K562 (cell line): ENCODE data around the gene KMT5C. TPM values are rescaled to one million over a fixed set of nuclear protein-coding genes. Genes with fewer than 3 reads are reported as not detected.
A peak's percentile ranks its signal among the peaks of the same experiment; 100 is the strongest.

Experiments used
- ATF2 ChIP-seq: sonication (generic); formaldehyde crosslinking; IDR thresholded peaks from 2 replicates; pipeline ENCODE4 v1.8.1; 2022; ENCODE audit warnings: missing genetic modification reagents
- ATF3 ChIP-seq, 2 experiments: fragments of 450-650 bp in 1 of 2; sonication (generic) in 1 of 2; formaldehyde crosslinking in 1 of 2; IDR thresholded peaks in 1 of 2; conservative IDR thresholded peaks in 1 of 2; 2 replicates each; pipeline versions ENCODE4 v1.6.1 to v1.8.1; 2016 to 2023; ENCODE audit warnings: mild to moderate bottlenecking in 2 of 2, moderate library complexity in 2 of 2, inconsistent platforms in 1 of 2, missing genetic modification reagents in 1 of 2
- CC2D1A ChIP-seq: fragments of 450-650 bp; IDR thresholded peaks from 2 replicates; pipeline ENCODE4 v1.6.1; 2017; ENCODE audit warnings: mild to moderate bottlenecking
- CREB1 ChIP-seq, 2 experiments: sonication (generic) in 1 of 2; formaldehyde crosslinking in 1 of 2; IDR thresholded peaks; 2 replicates each; pipeline versions ENCODE4 v1.6.1 to v1.8.0; 2012 to 2022; ENCODE audit warnings: inconsistent platforms in 1 of 2, mild to moderate bottlenecking in 1 of 2, missing genetic modification reagents in 1 of 2, moderate library complexity in 1 of 2
- CXXC5 ChIP-seq: fragments of 250-450 bp; sonication (Bioruptor Pico); IDR thresholded peaks from 2 replicates; pipeline ENCODE4 v1.8.0; 2022; ENCODE audit warnings: inconsistent platforms, mild to moderate bottlenecking, moderate library complexity
- DACH1 ChIP-seq: fragments of 450-650 bp; IDR thresholded peaks from 2 replicates; pipeline ENCODE4 v1.6.1; 2018; ENCODE audit not compliant: partially characterized antibody
- GATAD2A ChIP-seq: fragments of 450-650 bp; IDR thresholded peaks from 2 replicates; pipeline ENCODE4 v1.6.1; 2017
- PHF8 ChIP-seq: fragments of 200-600 bp; sonication (generic); IDR thresholded peaks from 2 replicates; pipeline ENCODE4 v1.6.1; 2012; ENCODE audit warnings: mixed run types, mild to moderate bottlenecking, inconsistent platforms, low read length, moderate library complexity, borderline replicate concordance
- RBM22 ChIP-seq: fragments of 200-400 bp; formaldehyde crosslinking; IDR thresholded peaks from 2 replicates; pipeline ENCODE4 v1.6.1; 2018; ENCODE audit warnings: low read length, low read depth; ENCODE audit not compliant: poor library complexity, severe bottlenecking
- STAT6 ChIP-seq: sonication (generic); formaldehyde crosslinking; IDR thresholded peaks from 2 replicates; pipeline ENCODE4 v1.8.1; 2023; ENCODE audit warnings: mild to moderate bottlenecking, missing genetic modification reagents
- TRIM24 ChIP-seq, 2 experiments: fragments of 450-650 bp; IDR thresholded peaks; 2 replicates each; pipeline ENCODE4 v1.6.1; 2016
- YY1 ChIP-seq, 3 experiments: IDR thresholded peaks; 2 replicates each; pipeline ENCODE4 v1.6.1; 2011; ENCODE audit warnings: low read length in 2 of 3, mild to moderate bottlenecking in 2 of 3, moderate library complexity in 2 of 3, borderline replicate concordance in 1 of 3, control low read depth in 1 of 3, low read depth in 1 of 3; ENCODE audit not compliant: insufficient read depth in 3 of 3, insufficient replicate concordance in 2 of 3, control insufficient read depth in 1 of 3, insufficient read length in 1 of 3; ENCODE audit errors: extremely low read depth in 1 of 3
- polyA plus RNA-seq, 8 experiments: library from polyadenylated mRNA; depleted of rRNA in 4 of 8; stranded (reverse) in 5 of 8; unstranded in 3 of 8; fragments of >200 nt; fragmentation: Nextera tagmentation in 2 of 8; fragmentation: Illumina TruSeq in 1 of 8; extraction: Ambion mirVana in 2 of 8; extraction: Trizol in 1 of 8; gene quantifications; 2 replicates each; pipeline versions ENCODE4 v1.2.1 to v1.2.3, GENCODE V29; 2011 to 2014; ENCODE audit warnings: inconsistent platforms in 1 of 8, missing spikeins in 1 of 8
- total RNA-seq, 7 experiments: library from RNA; depleted of rRNA in 6 of 7; stranded (reverse); fragments of >200 nt in 6 of 7; fragmentation: Illumina TruSeq in 2 of 7; extraction: Trizol in 2 of 7; gene quantifications; 2 replicates each; pipeline versions ENCODE4 v1.2.1 to v1.2.3, GENCODE V29; 2011 to 2021; ENCODE audit warnings: low replicate concordance in 1 of 7
- TF ChIP-seq, protein P1 (sequence below): fragments of 250-450 bp; sonication (Bioruptor Pico); IDR thresholded peaks from 2 replicates; pipeline ENCODE4 v1.4.0; 2020; ENCODE audit warnings: borderline replicate concordance
- TF ChIP-seq, protein P2 (sequence below): fragments of 450-650 bp; formaldehyde crosslinking; IDR thresholded peaks from 2 replicates; pipeline ENCODE4 v1.4.0; 2020; ENCODE audit warnings: mild to moderate bottlenecking, moderate library complexity

The KMT5C gene
- total and polyA plus RNA-seq, 9 of the 15 experiments (the other 6 are each of a cell fraction or from before 2014, with no cell fraction given) = 0.15 to 53.5 (median 16.6) TPM

DNA sequence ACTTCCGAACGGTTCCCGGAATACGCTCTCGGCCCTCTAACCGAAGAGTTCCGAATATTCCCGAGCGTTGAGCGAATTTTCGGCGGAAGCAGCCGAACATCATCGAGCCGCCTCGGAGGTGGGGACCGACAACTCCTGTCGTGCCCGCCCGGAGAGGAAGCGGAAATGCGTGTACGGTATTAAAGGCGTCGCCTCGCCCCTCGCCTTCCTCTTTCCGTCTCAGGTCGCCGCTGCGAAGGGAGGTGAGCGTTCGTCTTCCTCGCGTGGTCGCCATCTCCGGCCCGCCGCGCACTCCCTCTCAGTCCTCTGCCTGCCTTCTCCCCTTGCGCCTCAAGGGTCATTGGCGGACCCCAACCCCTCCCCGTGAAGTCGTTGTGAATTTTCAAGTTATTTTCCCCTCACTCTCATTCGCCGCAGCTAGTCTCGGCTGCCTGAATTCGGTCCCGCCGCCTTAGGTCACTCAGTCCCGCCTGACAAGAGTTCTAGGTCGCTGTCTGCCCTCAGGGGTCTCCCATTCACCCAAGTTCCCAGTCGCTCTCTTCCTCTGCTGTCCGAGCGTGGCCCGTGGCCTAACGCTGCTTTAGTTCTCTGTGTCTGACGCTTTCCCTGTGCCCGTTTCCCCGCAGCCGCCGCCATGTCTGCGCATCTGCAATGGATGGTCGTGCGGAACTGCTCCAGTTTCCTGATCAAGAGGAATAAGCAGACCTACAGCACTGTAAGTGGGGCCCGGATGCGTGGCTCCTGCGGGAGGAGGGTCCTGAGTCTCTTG, 46.2 kb downstream of the KMT5C start, which contains the start of gene RPL28 (continued):
- TF ChIP-seq STAT6 (no peak), DACH1 (no peak), RBM22 (peak; percentile 80), PHF8 (peak; percentile 90; the same call in 1 of the 2 replicates), YY1 (IDR thresholded peaks at IDR 0.05; ENCODE audit: borderline replicate concordance in 1 of 3, control insufficient read depth in 1 of 3, extremely low read depth in 1 of 3, insufficient read depth in 3 of 3, insufficient read length in 1 of 3, insufficient replicate concordance in 2 of 3, low read depth in 1 of 3, low read length in 2 of 3) (peak in 2 of 3 experiments; percentile 43 to 79), ATF3 (IDR thresholded peaks at IDR 0.05) (no peak), ATF3 (CRISPR knock-in tag; conservative IDR thresholded peaks at IDR 0.05) (peak; percentile 6; the same call in 1 of the 2 replicates), CC2D1A (0 out of 2 replicates have a peak, but pooled peaks have one; percentile 10), TRIM24 (IDR thresholded peaks at IDR 0.05) (peak in 1 of 2 experiments; percentile 33; a peak in 1 of 4 replicates), CXXC5 (CRISPR knock-in tag) (peak; percentile 89), GATAD2A (peak; percentile 82; the same call in 1 of the 2 replicates), CREB1 (IDR thresholded peaks at IDR 0.05) (peak; percentile 65), CREB1 (CRISPR knock-in tag; IDR thresholded peaks at IDR 0.05) (peak; percentile 69; the same call in 1 of the 2 replicates), ATF2 (CRISPR knock-in tag) (no peak)
- TF ChIP-seq, protein P1, sequence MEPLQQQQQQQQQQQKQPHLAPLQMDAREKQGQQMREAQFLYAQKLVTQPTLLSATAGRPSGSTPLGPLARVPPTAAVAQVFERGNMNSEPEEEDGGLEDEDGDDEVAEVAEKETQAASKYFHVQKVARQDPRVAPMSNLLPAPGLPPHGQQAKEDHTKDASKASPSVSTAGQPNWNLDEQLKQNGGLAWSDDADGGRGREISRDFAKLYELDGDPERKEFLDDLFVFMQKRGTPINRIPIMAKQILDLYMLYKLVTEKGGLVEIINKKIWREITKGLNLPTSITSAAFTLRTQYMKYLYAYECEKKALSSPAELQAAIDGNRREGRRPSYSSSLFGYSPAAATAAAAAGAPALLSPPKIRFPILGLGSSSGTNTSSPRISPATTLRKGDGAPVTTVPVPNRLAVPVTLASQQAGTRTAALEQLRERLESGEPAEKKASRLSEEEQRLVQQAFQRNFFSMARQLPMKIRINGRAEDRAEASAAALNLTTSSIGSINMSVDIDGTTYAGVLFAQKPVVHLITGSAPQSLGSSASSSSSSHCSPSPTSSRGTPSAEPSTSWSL (CRISPR knock-in tag) = no peak
- TF ChIP-seq, protein P2, sequence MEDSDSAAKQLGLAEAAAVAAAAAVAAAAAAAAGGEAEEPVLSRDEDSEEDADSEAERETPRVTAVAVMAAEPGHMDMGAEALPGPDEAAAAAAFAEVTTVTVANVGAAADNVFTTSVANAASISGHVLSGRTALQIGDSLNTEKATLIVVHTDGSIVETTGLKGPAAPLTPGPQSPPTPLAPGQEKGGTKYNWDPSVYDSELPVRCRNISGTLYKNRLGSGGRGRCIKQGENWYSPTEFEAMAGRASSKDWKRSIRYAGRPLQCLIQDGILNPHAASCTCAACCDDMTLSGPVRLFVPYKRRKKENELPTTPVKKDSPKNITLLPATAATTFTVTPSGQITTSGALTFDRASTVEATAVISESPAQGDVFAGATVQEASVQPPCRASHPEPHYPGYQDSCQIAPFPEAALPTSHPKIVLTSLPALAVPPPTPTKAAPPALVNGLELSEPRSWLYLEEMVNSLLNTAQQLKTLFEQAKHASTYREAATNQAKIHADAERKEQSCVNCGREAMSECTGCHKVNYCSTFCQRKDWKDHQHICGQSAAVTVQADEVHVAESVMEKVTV = peak; percentile 99
